ENCODE data around the gene TCEAL8.
"Not testable (repeated sequence)": the region's sequence is repeated elsewhere in the genome, so short reads cannot be mapped to it uniquely, and the experiment has no call there.

Gene TCEAL8

GRCh38 chrX:103248553-103248952 lies 6.4 kb downstream of the TCEAL8 start:
- DNase-seq (ENCODE audit: low read depth): peak; percentile 30
- TF ChIP-seq, protein P1, sequence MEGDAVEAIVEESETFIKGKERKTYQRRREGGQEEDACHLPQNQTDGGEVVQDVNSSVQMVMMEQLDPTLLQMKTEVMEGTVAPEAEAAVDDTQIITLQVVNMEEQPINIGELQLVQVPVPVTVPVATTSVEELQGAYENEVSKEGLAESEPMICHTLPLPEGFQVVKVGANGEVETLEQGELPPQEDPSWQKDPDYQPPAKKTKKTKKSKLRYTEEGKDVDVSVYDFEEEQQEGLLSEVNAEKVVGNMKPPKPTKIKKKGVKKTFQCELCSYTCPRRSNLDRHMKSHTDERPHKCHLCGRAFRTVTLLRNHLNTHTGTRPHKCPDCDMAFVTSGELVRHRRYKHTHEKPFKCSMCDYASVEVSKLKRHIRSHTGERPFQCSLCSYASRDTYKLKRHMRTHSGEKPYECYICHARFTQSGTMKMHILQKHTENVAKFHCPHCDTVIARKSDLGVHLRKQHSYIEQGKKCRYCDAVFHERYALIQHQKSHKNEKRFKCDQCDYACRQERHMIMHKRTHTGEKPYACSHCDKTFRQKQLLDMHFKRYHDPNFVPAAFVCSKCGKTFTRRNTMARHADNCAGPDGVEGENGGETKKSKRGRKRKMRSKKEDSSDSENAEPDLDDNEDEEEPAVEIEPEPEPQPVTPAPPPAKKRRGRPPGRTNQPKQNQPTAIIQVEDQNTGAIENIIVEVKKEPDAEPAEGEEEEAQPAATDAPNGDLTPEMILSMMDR (conservative IDR thresholded peaks at IDR 0.05; ENCODE audit: control insufficient read depth, insufficient read depth, low read depth, low read length): peak; percentile 49
- H3K4me3 ChIP-seq (ENCODE audit: control insufficient read depth, low read depth, low read length): no peak overlapping the region

- no peak for DNase-seq (ENCODE audit: low read depth)
- H3K4me3 ChIP-seq (ENCODE audit: control insufficient read depth, low read depth, low read length): no peak overlapping the region
- TF ChIP-seq, protein P1 (conservative IDR thresholded peaks at IDR 0.05; ENCODE audit: control insufficient read depth, insufficient read depth, low read depth, low read length): no peak
These were observed 14.8 kb downstream of the TCEAL8 start for GRCh38 chrX:103240155-103240554.

DNA sequence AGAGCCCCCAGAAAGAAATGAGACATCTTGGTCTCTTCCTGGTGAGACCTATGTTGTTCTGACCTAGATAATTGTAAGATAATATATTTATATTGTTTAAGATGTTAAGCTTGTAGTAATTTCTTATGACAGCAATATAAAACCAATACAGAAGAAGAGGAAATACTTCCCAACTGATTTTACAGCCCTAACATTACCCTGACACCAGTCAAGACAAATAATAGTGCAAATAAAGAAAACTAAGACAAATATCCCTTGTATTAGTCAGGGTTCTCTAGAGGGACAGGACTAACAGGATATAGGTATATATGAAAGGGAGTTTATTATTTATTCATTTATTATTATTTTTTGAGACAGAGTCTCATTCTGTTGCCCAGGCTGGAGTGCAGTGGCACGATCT lies 18.7 kb downstream of the TCEAL8 start:
- TF ChIP-seq, protein P1 (conservative IDR thresholded peaks at IDR 0.05; ENCODE audit: control insufficient read depth, insufficient read depth, low read depth, low read length): no peak
- no peak for DNase-seq (ENCODE audit: low read depth)
- H3K4me3 ChIP-seq (ENCODE audit: control insufficient read depth, low read depth, low read length): no peak overlapping the region

- not testable (repeated sequence) for H3K4me3 ChIP-seq (ENCODE audit: control insufficient read depth, low read depth, low read length); DNase-seq (ENCODE audit: low read depth)
These were observed 19.3 kb downstream of the TCEAL8 start for GRCh38 chrX:103235608-103236007.

- no peak overlapping the region for H3K4me3 ChIP-seq (ENCODE audit: control insufficient read depth, low read depth, low read length)
- TF ChIP-seq, protein P1 (conservative IDR thresholded peaks at IDR 0.05; ENCODE audit: control insufficient read depth, insufficient read depth, low read depth, low read length): no peak
- no peak for DNase-seq (ENCODE audit: low read depth)
These were observed 20.1 kb downstream of the TCEAL8 start for GRCh38 chrX:103234869-103235268.

- TF ChIP-seq, protein P1 (conservative IDR thresholded peaks at IDR 0.05; ENCODE audit: control insufficient read depth, insufficient read depth, low read depth, low read length): no peak
- DNase-seq (ENCODE audit: low read depth): no peak
- H3K4me3 ChIP-seq (ENCODE audit: control insufficient read depth, low read depth, low read length): no peak overlapping the region
These were observed 21.7 kb downstream of the TCEAL8 start for GRCh38 chrX:103233263-103233662.

DNA sequence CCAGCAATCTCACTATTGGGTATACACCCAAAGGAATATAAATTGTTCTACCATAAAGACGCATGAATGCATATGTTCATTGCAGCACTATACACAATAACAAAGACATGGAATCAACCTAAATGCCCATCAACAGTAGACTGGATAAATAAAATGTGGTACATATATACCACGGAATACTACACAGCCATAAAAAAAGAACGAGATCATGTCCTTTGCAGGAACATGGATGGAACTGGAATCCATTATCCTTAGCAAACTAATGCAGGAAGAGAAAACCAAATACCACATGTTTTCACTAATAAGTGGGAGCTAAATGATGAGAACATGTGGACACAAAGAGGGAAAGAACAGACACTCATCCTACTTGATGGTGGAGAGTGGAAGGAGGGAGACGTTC lies 29.0 kb downstream of the TCEAL8 start:
- H3K4me3 ChIP-seq (ENCODE audit: control insufficient read depth, low read depth, low read length); DNase-seq (ENCODE audit: low read depth): not testable (repeated sequence)

DNA sequence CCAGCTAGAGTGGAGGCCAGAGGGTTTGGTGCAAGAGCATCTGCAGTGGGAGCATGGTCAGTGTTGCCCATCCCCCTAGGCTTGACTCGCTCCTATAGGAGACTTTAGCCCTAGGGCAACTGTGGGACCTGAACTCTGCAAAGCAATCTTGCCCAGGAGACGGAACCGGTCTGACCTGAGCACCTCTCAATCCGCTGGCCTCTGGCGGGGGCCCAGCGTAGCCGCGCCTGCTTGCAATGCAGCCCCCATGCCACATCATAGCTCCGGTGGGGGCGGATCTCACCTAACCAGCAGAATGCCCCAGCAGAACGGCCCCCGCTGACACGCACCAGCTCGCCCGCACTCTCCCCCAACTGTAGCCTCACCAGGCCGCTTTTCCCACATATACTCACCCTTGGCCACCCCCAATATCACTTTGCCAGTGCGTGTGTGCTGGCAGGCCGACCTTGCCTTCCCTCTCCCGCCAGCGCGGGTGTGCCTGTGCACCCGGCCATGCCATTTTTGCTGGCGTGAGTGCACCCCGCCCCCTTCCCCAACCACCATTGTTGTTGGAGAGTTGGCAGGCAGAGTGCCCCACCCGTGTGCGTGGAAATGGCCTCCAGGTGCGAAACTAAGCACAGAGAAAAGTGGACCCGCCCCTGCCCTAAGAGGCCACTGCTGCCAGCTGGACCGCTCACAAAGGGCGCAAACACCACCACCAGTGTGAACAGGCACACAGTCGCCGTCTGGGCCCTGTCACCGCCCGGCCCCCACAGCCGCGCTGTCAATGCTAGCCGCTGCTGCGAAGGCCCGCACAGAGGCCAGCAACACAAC lies 34.2 kb downstream of the TCEAL8 start:
- no peak for DNase-seq (ENCODE audit: low read depth)
- TF ChIP-seq, protein P1 (conservative IDR thresholded peaks at IDR 0.05; ENCODE audit: control insufficient read depth, insufficient read depth, low read depth, low read length): no peak

More for the DNA sequence above, 34.2 kb downstream of the TCEAL8 start:
- no peak overlapping the region for H3K4me3 ChIP-seq (ENCODE audit: control insufficient read depth, low read depth, low read length)

Measured in fibroblast of mammary gland (primary cell).